DND-41 (cell line): ENCODE data around the gene MATN1.

ENCODE experiments used
- EZH2 ChIP-seq: IDR thresholded peaks from 3 replicates; pipeline ENCODE4 v1.6.1; 2012; ENCODE audit warnings: borderline replicate concordance, low read depth, mild to moderate bottlenecking, moderate library complexity, low read length, inconsistent platforms; ENCODE audit not compliant: severe bottlenecking
- TF ChIP-seq, protein P1 (sequence below): IDR thresholded peaks from 2 replicates; pipeline ENCODE4 v1.5.1; 2012; ENCODE audit warnings: borderline replicate concordance, low read length, moderate library complexity, mild to moderate bottlenecking; ENCODE audit not compliant: poor library complexity, severe bottlenecking; ENCODE audit errors: extremely low read depth

DNA sequence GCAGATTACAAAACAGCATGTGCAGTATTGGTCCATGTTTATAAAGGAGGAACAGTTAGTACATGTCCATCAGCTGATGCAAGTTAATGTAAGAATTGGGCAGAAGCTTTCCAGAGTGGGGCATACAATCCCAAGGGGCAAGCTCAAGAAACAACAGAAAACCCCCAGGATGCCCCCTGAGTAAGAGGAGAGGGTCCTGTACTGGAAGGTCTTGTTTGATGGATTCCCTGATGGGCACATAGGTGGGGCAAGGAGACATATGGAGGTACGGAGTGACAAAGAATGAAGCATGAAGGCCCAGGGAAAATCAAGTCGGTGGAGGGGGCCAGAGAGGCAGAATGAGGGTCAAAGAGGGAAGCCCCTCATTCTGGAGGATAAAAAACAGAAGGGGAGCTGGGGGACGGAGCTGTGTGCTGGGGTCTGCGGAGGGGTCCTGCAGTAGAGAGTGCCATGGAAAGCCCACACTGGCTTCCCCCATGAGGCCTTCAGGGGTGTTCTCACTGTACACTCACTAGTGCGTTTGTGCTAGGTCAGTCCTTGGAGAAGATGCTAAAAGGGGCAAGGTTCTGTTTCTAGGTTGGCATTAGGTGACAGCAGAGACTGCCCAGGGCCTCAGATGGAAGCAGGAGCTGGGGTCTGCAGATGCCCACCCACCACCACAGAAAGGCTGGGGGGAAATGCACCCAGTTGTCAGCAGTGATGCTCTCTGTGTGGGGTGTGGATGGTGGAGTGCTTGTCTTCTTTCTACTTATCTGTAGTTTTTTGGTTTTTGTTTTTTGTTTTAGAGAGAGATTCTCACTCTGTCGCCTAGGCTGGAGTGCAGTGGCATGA is 12.5 kb upstream of the MATN1 start:
- TF ChIP-seq, protein P1, sequence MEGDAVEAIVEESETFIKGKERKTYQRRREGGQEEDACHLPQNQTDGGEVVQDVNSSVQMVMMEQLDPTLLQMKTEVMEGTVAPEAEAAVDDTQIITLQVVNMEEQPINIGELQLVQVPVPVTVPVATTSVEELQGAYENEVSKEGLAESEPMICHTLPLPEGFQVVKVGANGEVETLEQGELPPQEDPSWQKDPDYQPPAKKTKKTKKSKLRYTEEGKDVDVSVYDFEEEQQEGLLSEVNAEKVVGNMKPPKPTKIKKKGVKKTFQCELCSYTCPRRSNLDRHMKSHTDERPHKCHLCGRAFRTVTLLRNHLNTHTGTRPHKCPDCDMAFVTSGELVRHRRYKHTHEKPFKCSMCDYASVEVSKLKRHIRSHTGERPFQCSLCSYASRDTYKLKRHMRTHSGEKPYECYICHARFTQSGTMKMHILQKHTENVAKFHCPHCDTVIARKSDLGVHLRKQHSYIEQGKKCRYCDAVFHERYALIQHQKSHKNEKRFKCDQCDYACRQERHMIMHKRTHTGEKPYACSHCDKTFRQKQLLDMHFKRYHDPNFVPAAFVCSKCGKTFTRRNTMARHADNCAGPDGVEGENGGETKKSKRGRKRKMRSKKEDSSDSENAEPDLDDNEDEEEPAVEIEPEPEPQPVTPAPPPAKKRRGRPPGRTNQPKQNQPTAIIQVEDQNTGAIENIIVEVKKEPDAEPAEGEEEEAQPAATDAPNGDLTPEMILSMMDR, result no peak
- TF ChIP-seq EZH2, result no peak
